ENCODE data around the gene MCM3AP.

GRCh38 chr21:46207006-46207919 is 78.1 kb downstream of the MCM3AP start:
- TF ChIP-seq ZNF274 (IDR thresholded peaks at IDR 0.05; ENCODE audit: low read depth, low read length) (no peak), YY1 (IDR thresholded peaks at IDR 0.05; ENCODE audit: insufficient read depth, insufficient read length) (no peak), SUZ12 (IDR thresholded peaks at IDR 0.05; ENCODE audit: extremely low read depth, insufficient read depth, insufficient read length) (no peak)

All from NT2/D1 (cell line).